ENCODE measurements around the gene TSPAN32.

TSPAN32 gene

GRCh38 chr11:2256951-2257700, 44.7 kb upstream of the TSPAN32 start:
- H3K4me1 ChIP-seq (ENCODE audit: control insufficient read depth, insufficient read depth, low read length) = no peaks in the 10 kb centered on the region
- no peak for TF ChIP-seq ZNF707 (tag by site-specific recombination; IDR thresholded peaks at IDR 0.05)
- ChIA-PET POLR2A (no interaction called here), CTCF (no interaction called here)
- no peaks in the 10 kb centered on the region for H3K36me3 ChIP-seq (ENCODE audit: control insufficient read depth in 2 of 2, insufficient read depth in 1 of 2, low read length in 2 of 2)
- H3K4me3 ChIP-seq (ENCODE audit: low read depth, low read length) = no peak overlapping the region
- H3K9me3 ChIP-seq (ENCODE audit: control insufficient read depth, insufficient read depth, low read depth, low read length) = no peaks in the 10 kb centered on the region
- no peak overlapping the region for H3K27ac ChIP-seq (ENCODE audit: extremely low read depth, low read depth, low read length)

GRCh38 chr11:2258501-2259465, 43.0 kb upstream of the TSPAN32 start:
- Histone ChIP-seq H3K36me3 (ENCODE audit: control insufficient read depth in 2 of 2, insufficient read depth in 1 of 2, low read length in 2 of 2) (no peaks in the 10 kb centered on the region), H3K27ac (ENCODE audit: extremely low read depth, low read depth, low read length) (no peak overlapping the region), H3K4me3 (ENCODE audit: low read depth, low read length) (no peak overlapping the region), H3K9me3 (ENCODE audit: control insufficient read depth, insufficient read depth, low read depth, low read length) (no peaks in the 10 kb centered on the region), H3K4me1 (ENCODE audit: control insufficient read depth, insufficient read depth, low read length) (no peaks in the 10 kb centered on the region)
- ChIA-PET CTCF (interaction anchor here (0.9 kb wide), 2 partner anchors 11 to 161 kb away, joined by 3 read pairs; no protein-coding TSS in a partner anchor), POLR2A (no interaction called here)
- TF ChIP-seq ZFHX2 (tag by site-specific recombination; conservative IDR thresholded peaks at IDR 0.05) = no peak
- TF ChIP-seq ZNF350 (tag by site-specific recombination; IDR thresholded peaks at IDR 0.05) = no peak
- TF ChIP-seq YY2 (tag by site-specific recombination; IDR thresholded peaks at IDR 0.05) = no peak
- no peak for TF ChIP-seq ZBTB21 (tag by site-specific recombination; IDR thresholded peaks at IDR 0.05)
- no peak for TF ChIP-seq ZNF596 (tag by site-specific recombination; IDR thresholded peaks at IDR 0.05)
- no peak for TF ChIP-seq MZF1 (tag by site-specific recombination; IDR thresholded peaks at IDR 0.05; ENCODE audit: borderline replicate concordance)

- POLR2A ChIA-PET = interaction anchor here (0.5 kb wide), 1 partner anchor 20 kb away, joined by 3 read pairs; no protein-coding TSS in a partner anchor
- TF ChIP-seq ZNF48 (tag by site-specific recombination; IDR thresholded peaks at IDR 0.05) = no peak
- no peak for TF ChIP-seq HOXD13 (CRISPR knock-in tag; IDR thresholded peaks at IDR 0.05; ENCODE audit: borderline replicate concordance)
- TF ChIP-seq ZNF510 (tag by site-specific recombination; IDR thresholded peaks at IDR 0.05; ENCODE audit: insufficient replicate concordance) = no peak
- H3K9me3 ChIP-seq (ENCODE audit: control insufficient read depth, insufficient read depth, low read depth, low read length) = no peaks in the 10 kb centered on the region
- H3K4me1 ChIP-seq (ENCODE audit: control insufficient read depth, insufficient read depth, low read length) = no peaks in the 10 kb centered on the region
- H3K36me3 ChIP-seq (ENCODE audit: control insufficient read depth in 2 of 2, insufficient read depth in 1 of 2, low read length in 2 of 2) = no peaks in the 10 kb centered on the region
- H3K27ac ChIP-seq (ENCODE audit: extremely low read depth, low read depth, low read length) = no peak overlapping the region
- no peak overlapping the region for H3K4me3 ChIP-seq (ENCODE audit: low read depth, low read length)
- CTCF ChIA-PET = interaction anchor here (0.9 kb wide), 1 partner anchor 10 kb away, joined by 3 read pairs; no protein-coding TSS in a partner anchor
Measured at GRCh38 chr11:2259466-2259830, 42.4 kb upstream of the TSPAN32 start.

GRCh38 chr11:2259897-2260451, 41.8 kb upstream of the TSPAN32 start:
- no peaks in the 10 kb centered on the region for H3K9me3 ChIP-seq (ENCODE audit: control insufficient read depth, insufficient read depth, low read depth, low read length)
- H3K36me3 ChIP-seq (ENCODE audit: control insufficient read depth in 2 of 2, insufficient read depth in 1 of 2, low read length in 2 of 2) = no peaks in the 10 kb centered on the region
- H3K27ac ChIP-seq (ENCODE audit: extremely low read depth, low read depth, low read length) = no peak overlapping the region
- no peaks in the 10 kb centered on the region for H3K4me1 ChIP-seq (ENCODE audit: control insufficient read depth, insufficient read depth, low read length)
- H3K4me3 ChIP-seq (ENCODE audit: low read depth, low read length) = no peak overlapping the region
- ChIA-PET POLR2A (interaction anchor here (0.5 kb wide), 1 partner anchor 21 kb away, joined by 3 read pairs; no protein-coding TSS in a partner anchor), CTCF (no interaction called here)
- TF ChIP-seq ZNF785 (tag by site-specific recombination; IDR thresholded peaks at IDR 0.05) (no peak), ZNF449 (tag by site-specific recombination; IDR thresholded peaks at IDR 0.05) (no peak), ZNF138 (tag by site-specific recombination; IDR thresholded peaks at IDR 0.05; ENCODE audit: borderline replicate concordance) (no peak), ZNF132 (tag by site-specific recombination; IDR thresholded peaks at IDR 0.05; ENCODE audit: borderline replicate concordance) (no peak)
